22Rv1 (cell line): Measurements from ENCODE around the gene TRAP1.
A peak's percentile ranks its signal among the peaks of the same experiment; 100 is the strongest.

ENCODE experiments used
- H3K27ac ChIP-seq: fragments of 450-650 bp; 2 replicates; pipeline ENCODE4 v1.5.1; 2017
- CTCF ChIP-seq: fragments of 450-650 bp; IDR thresholded peaks from 2 replicates; pipeline ENCODE4 v1.5.1; 2017; ENCODE audit warnings: mild to moderate bottlenecking
- ZFX ChIP-seq: fragments of 450-650 bp; IDR thresholded peaks from 2 replicates; pipeline ENCODE4 v1.6.1; 2017; ENCODE audit warnings: antibody characterized with exemption, borderline replicate concordance

Gene TRAP1

DNA sequence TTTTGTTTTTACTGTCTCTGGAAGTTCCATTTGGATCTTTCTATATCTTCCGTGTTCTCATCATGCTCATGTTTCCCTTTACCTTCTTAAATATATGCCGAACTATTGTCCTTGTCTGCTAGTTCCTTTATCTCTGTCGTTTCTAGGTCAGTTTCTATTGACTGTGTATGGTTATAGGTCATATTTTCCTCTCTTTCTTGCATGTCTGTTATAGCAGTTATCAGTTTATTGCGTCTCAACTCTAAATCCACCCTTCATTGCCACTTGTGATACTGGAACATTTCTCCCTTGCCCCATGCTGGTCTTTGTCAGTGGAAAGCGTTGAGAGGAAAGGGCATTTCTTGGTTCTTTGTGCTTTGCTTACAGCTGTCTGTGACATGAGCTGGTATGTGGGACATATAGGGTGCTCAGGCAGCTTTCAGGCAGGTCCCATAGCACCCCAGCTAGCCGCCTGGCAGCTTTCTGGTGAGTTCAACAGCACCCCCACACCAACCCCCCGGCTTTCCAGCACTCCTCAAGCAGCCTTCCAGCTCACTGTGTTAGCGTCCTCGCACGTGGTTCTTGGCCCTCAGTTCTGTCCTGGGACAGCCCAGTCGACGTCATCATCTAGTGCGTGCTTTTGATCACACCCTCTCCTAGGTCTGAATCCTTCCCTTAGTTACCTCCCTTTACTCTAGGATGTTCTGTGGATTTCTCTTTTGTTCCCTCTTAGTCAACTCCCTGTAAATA lies 78.2 kb downstream of the TRAP1 start:
- TF ChIP-seq CTCF (no peak), ZFX (no peak)
- H3K27ac ChIP-seq, result no peak overlapping the region; the same call in 1 of the 2 replicates

DNA sequence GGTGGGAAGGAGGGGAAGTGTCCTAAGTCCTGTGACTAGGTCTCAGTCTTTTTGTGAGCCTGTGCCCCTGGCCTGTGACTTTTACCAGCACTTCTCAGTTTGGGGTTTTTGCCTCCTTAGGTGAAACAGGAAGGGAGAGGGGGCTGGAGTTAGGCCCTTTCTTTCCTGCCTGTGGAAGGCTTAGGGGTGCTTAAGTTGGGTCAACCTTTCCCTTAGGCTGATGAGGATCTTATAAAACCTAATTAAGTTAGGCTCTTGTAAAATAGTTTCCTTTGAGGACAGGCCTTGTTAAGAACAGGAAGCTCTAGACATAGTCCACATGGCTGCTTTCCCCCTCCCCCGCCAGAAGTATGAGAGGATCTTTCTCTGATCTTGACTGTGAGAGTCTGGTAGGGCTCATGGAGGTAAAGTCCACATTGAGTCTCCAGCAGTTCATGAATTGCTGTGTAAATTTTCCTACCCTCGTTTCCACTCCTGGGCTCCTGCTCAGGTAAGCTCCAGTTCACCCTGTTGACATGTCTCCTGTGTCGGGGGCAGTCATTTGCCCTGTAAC lies 79.9 kb downstream of the TRAP1 start:
- no peak for TF ChIP-seq ZFX
- no peak for TF ChIP-seq CTCF
- peak overlapping the region; percentile 26; the same call in 1 of the 2 replicates for H3K27ac ChIP-seq

DNA sequence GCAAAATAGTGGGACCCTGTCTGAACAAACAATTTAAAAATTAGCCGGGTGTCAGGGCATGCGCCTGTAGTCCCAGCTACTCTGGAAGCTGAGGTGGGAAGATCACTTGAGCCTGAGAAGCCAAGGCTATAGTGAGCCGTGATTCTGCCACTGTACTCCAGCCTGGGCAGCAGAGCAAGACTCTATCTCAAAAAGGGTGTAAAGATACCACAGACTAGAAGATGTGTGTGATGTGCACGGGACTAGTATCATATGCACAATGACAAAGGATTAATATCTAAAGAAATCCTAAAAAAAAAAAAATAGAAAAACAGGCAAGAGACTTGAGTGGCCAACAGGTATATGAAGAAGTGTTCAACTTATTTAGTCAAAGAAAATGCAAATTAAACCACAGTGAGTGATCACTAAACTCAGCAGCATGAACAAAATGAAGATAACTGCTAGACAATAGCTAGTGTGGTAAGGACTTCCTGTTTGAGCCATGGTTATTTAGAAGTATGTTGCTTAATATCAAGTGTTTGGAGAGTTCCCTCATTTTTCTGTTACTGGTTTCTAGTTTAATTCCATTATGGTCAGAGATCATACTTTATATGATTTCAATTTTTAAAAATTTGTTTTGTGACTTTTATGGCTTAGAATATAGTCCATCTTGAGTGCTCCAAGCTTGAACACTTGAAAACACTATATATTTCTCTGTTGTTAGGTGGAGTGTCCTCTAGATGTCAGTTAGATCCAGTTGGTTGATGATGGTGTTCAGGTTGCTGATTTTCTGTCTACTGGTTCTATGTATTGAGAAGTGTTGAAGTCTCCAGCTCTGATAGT lies 91.2 kb downstream of the TRAP1 start:
- no peak overlapping the region for H3K27ac ChIP-seq
- TF ChIP-seq CTCF, result no peak
- TF ChIP-seq ZFX, result no peak

- TF ChIP-seq CTCF (no peak), ZFX (no peak)
- no peak overlapping the region for H3K27ac ChIP-seq
Measured at GRCh38 chr16:3625331-3625730, 92.0 kb downstream of the TRAP1 start.

GRCh38 chr16:3623642-3624041 lies 93.7 kb downstream of the TRAP1 start:
- TF ChIP-seq CTCF, result no peak
- TF ChIP-seq ZFX, result no peak
- no peak overlapping the region for H3K27ac ChIP-seq

- no peak overlapping the region for H3K27ac ChIP-seq
- no peak for TF ChIP-seq CTCF
- no peak for TF ChIP-seq ZFX
Measured at GRCh38 chr16:3618769-3619141, 98.6 kb downstream of the TRAP1 start.
